ENCODE measurements around the gene OGFOD3.

Gene OGFOD3

DNA sequence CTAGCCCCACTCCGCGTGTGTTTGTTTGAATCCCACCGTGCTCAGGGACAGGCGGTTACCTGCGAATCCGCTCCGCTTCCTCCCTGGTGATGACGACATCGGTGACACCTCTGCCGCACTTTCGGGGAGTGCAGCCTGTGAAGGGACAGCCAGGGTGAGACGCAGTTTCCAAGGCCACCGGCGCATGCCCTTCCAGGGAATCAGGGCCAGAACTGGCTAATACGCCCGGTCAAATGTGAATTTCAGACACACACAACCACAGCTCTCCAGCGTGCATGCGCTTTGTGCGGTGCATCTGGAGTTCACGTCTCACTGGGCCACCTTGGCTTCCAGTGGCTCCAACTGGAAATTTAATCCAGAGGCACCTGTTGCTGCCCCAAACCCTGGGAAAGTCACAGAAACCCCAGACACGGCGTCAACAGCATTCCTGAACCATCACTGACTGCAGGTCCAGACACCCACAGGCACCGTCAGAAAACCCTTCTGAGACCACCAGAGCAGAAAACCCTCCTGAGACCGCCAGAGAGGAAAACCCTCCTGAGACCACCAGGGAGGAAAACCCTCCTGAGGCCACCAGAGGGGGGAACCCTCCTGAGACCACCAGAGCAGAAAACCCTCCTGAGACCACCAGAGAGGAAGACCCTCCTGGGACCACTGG, 6.9 kb downstream of the OGFOD3 start:
- Histone ChIP-seq H3K4me2 (ENCODE audit: low read depth, low read length, poor library complexity, severe bottlenecking) (no peak overlapping the region), H4K20me1 (ENCODE audit: low read depth, low read length) (no peaks in the 10 kb centered on the region; the same call in 1 of the 2 replicates), H3K79me2 (ENCODE audit: insufficient read depth, low read length) (no peaks in the 10 kb centered on the region), H3K9me2 (replicated peaks; ENCODE audit: insufficient read depth, low read length) (no peaks in the 10 kb centered on the region), H3K36me3 (ENCODE audit: low read length) (no peaks in the 10 kb centered on the region), H3K9me3 (ENCODE audit: insufficient read depth, low read length) (no peaks in the 10 kb centered on the region), H2AFZ (ENCODE audit: low read depth, low read length, severe bottlenecking) (no peak overlapping the region), H3K9ac (ENCODE audit: low read length) (no peak overlapping the region), H3K4me3 (ENCODE audit: insufficient read depth, low read length, poor library complexity, severe bottlenecking) (no peak overlapping the region), H3K27me3 (ENCODE audit: low read length) (no peaks in the 10 kb centered on the region), H3F3A (ENCODE audit: insufficient read depth) (no peaks in the 10 kb centered on the region), H3K27ac (ENCODE audit: low read depth, low read length) (no peak overlapping the region)
- TF ChIP-seq EZH2phosphoT487 (conservative IDR thresholded peaks at IDR 0.05; ENCODE audit: low read length): no peak
- TF ChIP-seq, protein P1, sequence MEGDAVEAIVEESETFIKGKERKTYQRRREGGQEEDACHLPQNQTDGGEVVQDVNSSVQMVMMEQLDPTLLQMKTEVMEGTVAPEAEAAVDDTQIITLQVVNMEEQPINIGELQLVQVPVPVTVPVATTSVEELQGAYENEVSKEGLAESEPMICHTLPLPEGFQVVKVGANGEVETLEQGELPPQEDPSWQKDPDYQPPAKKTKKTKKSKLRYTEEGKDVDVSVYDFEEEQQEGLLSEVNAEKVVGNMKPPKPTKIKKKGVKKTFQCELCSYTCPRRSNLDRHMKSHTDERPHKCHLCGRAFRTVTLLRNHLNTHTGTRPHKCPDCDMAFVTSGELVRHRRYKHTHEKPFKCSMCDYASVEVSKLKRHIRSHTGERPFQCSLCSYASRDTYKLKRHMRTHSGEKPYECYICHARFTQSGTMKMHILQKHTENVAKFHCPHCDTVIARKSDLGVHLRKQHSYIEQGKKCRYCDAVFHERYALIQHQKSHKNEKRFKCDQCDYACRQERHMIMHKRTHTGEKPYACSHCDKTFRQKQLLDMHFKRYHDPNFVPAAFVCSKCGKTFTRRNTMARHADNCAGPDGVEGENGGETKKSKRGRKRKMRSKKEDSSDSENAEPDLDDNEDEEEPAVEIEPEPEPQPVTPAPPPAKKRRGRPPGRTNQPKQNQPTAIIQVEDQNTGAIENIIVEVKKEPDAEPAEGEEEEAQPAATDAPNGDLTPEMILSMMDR (IDR thresholded peaks at IDR 0.05; ENCODE audit: insufficient read depth, low read length, poor library complexity, severe bottlenecking): no peak

DNA sequence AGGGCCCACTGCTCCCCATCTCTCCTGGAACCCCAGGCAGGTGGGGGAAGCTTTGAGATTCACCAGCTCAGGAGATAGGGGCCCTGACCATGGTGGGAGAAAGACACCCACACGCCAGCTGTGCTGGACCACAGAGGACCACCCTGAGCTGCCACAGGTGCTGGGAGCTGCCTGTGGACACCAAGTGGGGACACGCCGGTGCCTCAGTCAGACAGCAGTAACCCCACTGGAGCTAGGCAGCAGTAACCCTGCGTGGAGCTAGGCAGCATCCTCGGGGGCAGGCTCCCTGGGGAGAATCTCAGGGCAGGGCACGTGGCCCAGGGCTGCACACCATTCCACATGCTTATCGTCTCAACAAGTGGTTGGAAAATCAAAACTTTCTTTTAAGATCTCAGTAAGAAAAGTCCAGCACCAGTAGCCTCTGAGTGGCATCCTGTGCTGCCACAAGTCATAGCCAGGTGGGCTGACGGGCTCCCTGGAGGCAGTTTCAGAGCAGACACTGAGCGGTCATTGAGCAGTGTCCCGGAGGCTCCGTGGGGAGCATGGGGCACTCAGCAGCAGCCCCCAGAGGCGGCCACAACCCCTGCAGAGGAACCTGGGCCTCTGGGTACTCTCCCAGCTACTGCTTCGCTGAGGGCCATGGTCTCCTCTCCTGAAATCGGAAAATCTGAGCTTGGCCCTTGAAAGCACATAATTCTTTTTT, 8.2 kb downstream of the OGFOD3 start:
- no peak overlapping the region for H3K4me2 ChIP-seq (ENCODE audit: low read depth, low read length, poor library complexity, severe bottlenecking)

DNA sequence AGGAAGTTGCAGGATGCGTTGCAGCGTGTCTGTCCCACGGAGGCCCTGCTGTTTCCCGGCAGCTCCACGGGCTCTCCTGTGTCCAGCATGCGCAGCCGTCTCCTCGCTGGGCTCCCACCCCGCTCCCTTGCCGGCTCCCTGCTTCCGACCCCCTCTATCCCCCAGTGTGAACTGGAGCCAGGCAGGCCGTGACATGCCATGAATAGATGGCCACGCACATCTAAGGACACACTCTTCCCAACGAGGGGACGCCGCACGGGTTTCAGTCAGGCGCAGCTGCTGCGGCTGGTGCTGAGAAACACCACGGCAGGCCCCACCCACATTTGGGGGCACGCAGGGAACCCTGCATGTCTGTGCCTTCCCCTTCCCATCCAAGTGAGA, 9.5 kb downstream of the OGFOD3 start:
- Histone ChIP-seq H3K27me3 (ENCODE audit: low read length) (no peaks in the 10 kb centered on the region), H3K9me3 (ENCODE audit: insufficient read depth, low read length) (no peaks in the 10 kb centered on the region), H3K4me3 (ENCODE audit: insufficient read depth, low read length, poor library complexity, severe bottlenecking) (no peak overlapping the region), H4K20me1 (ENCODE audit: low read depth, low read length) (no peaks in the 10 kb centered on the region; the same call in 1 of the 2 replicates), H3K79me2 (ENCODE audit: insufficient read depth, low read length) (no peaks in the 10 kb centered on the region), H3K9me2 (replicated peaks; ENCODE audit: insufficient read depth, low read length) (no peaks in the 10 kb centered on the region), H2AFZ (ENCODE audit: low read depth, low read length, severe bottlenecking) (no peak overlapping the region), H3K36me3 (ENCODE audit: low read length) (no peaks in the 10 kb centered on the region), H3K9ac (ENCODE audit: low read length) (no peak overlapping the region), H3K4me2 (ENCODE audit: low read depth, low read length, poor library complexity, severe bottlenecking) (no peak overlapping the region), H3F3A (ENCODE audit: insufficient read depth) (no peaks in the 10 kb centered on the region), H3K27ac (ENCODE audit: low read depth, low read length) (no peak overlapping the region)
- TF ChIP-seq, protein P1 (IDR thresholded peaks at IDR 0.05; ENCODE audit: insufficient read depth, low read length, poor library complexity, severe bottlenecking): no peak
- no peak for TF ChIP-seq EZH2phosphoT487 (conservative IDR thresholded peaks at IDR 0.05; ENCODE audit: low read length)

More for the DNA sequence above, 8.2 kb downstream of the OGFOD3 start:
- H3K27me3 ChIP-seq (ENCODE audit: low read length): no peaks in the 10 kb centered on the region
- no peaks in the 10 kb centered on the region for H3K36me3 ChIP-seq (ENCODE audit: low read length)
- no peaks in the 10 kb centered on the region for H3F3A ChIP-seq (ENCODE audit: insufficient read depth)
- H3K9me3 ChIP-seq (ENCODE audit: insufficient read depth, low read length): no peaks in the 10 kb centered on the region
- H3K9ac ChIP-seq (ENCODE audit: low read length): no peak overlapping the region
- H3K4me3 ChIP-seq (ENCODE audit: insufficient read depth, low read length, poor library complexity, severe bottlenecking): no peak overlapping the region
- TF ChIP-seq, protein P1 (IDR thresholded peaks at IDR 0.05; ENCODE audit: insufficient read depth, low read length, poor library complexity, severe bottlenecking): no peak
- TF ChIP-seq EZH2phosphoT487 (conservative IDR thresholded peaks at IDR 0.05; ENCODE audit: low read length): no peak
- no peak overlapping the region for H3K27ac ChIP-seq (ENCODE audit: low read depth, low read length)
- no peak overlapping the region for H2AFZ ChIP-seq (ENCODE audit: low read depth, low read length, severe bottlenecking)
- no peaks in the 10 kb centered on the region; the same call in 1 of the 2 replicates for H4K20me1 ChIP-seq (ENCODE audit: low read depth, low read length)
- H3K79me2 ChIP-seq (ENCODE audit: insufficient read depth, low read length): no peaks in the 10 kb centered on the region
- no peaks in the 10 kb centered on the region for H3K9me2 ChIP-seq (replicated peaks; ENCODE audit: insufficient read depth, low read length)

Measured in SU-DHL-6 (cell line).